H7 (cell line): Measurements from ENCODE around the gene PRXL2A. TPM values are rescaled to one million over a fixed set of nuclear protein-coding genes. Genes with fewer than 3 reads are reported as not detected.
"Not testable (repeated sequence)": the region's sequence is repeated elsewhere in the genome, so short reads cannot be mapped to it uniquely, and the experiment has no call there.

Experiments
- DNase-seq: peaks from one replicate; pipeline ENCODE4 v3.0.0; 2012
- H3K27me3 ChIP-seq: 2 replicates; pipeline ENCODE4 v1.6.0; 2011; ENCODE audit warnings: mild to moderate bottlenecking, low read length; ENCODE audit not compliant: control insufficient read depth, insufficient read depth
- H3K36me3 ChIP-seq: replicated peaks from 2 replicates; pipeline ENCODE4 v1.5.1; 2011; ENCODE audit warnings: low read length; ENCODE audit not compliant: control insufficient read depth, insufficient read depth
- H3K4me3 ChIP-seq: 2 replicates; pipeline ENCODE4 v1.5.1; 2011; ENCODE audit warnings: low read depth, mild to moderate bottlenecking, control low read depth, low read length, moderate library complexity; ENCODE audit not compliant: insufficient read depth
- total RNA-seq: library from RNA; depleted of rRNA; stranded (reverse); fragments of >200 nt; shearing (Covaris generic); gene quantifications from 2 replicates; pipeline ENCODE4 v1.2.3, GENCODE V29; 2014; rRNA removed

PRXL2A gene
- total RNA-seq: 35.0 and 36.1 TPM in 2 replicates

GRCh38 chr10:80408242-80409101 is at the start of gene PRXL2A:
PRXL2A (plus strand) TSS chr10:80408551; CDS start chr10:80420468, 11,917 bp downstream.
- H3K36me3 ChIP-seq: no peaks in the 10 kb centered on the region
- peak within 1 kb of the TSS; percentile 87 for H3K4me3 ChIP-seq
- peak; percentile 99 for DNase-seq
- H3K27me3 ChIP-seq: peaks cover 22% of the 10 kb centered on the region

- H3K36me3 ChIP-seq, H3K4me3 ChIP-seq, DNase-seq: not testable (repeated sequence)
- peaks cover 15% of the 10 kb centered on the region for H3K27me3 ChIP-seq
Measured at GRCh38 chr10:80358925-80359324, 49.4 kb upstream of the PRXL2A start.

- no peak for DNase-seq
- H3K4me3 ChIP-seq: no peak overlapping the region
- peaks cover 15% of the 10 kb centered on the region for H3K27me3 ChIP-seq
- no peaks in the 10 kb centered on the region for H3K36me3 ChIP-seq
Measured at GRCh38 chr10:80359644-80360043, 48.7 kb upstream of the PRXL2A start.

- Histone ChIP-seq H3K27me3 (no peaks in the 10 kb centered on the region), H3K36me3 (no peaks in the 10 kb centered on the region), H3K4me3 (no peak overlapping the region)
- no peak for DNase-seq
Measured at GRCh38 chr10:80365510-80365909, 42.8 kb upstream of the PRXL2A start.

GRCh38 chr10:80371467-80371866 is 36.9 kb upstream of the PRXL2A start:
- Histone ChIP-seq H3K27me3 (no peaks in the 10 kb centered on the region), H3K36me3 (no peaks in the 10 kb centered on the region), H3K4me3 (no peak overlapping the region)
- no peak for DNase-seq

- H3K36me3 ChIP-seq: no peaks in the 10 kb centered on the region
- no peak for DNase-seq
- no peaks in the 10 kb centered on the region for H3K27me3 ChIP-seq
- H3K4me3 ChIP-seq: no peak overlapping the region
Measured at GRCh38 chr10:80372675-80373074, 35.7 kb upstream of the PRXL2A start.

- H3K36me3 ChIP-seq: no peaks in the 10 kb centered on the region
- no peak for DNase-seq
- H3K4me3 ChIP-seq: no peak overlapping the region
- H3K27me3 ChIP-seq: no peaks in the 10 kb centered on the region
Measured at GRCh38 chr10:80373502-80373901, 34.8 kb upstream of the PRXL2A start.

GRCh38 chr10:80379701-80380100 is 28.6 kb upstream of the PRXL2A start:
- DNase-seq: no peak

GRCh38 chr10:80380185-80380584 is 28.2 kb upstream of the PRXL2A start:
- Histone ChIP-seq H3K4me3 (no peak overlapping the region), H3K27me3 (no peaks in the 10 kb centered on the region), H3K36me3 (no peaks in the 10 kb centered on the region)
- DNase-seq: no peak

More at GRCh38 chr10:80379701-80380100, 28.6 kb upstream of the PRXL2A start:
- Histone ChIP-seq H3K27me3 (no peaks in the 10 kb centered on the region), H3K36me3 (no peaks in the 10 kb centered on the region), H3K4me3 (no peak overlapping the region)

- H3K4me3 ChIP-seq: no peak overlapping the region
- H3K36me3 ChIP-seq: no peaks in the 10 kb centered on the region
- DNase-seq: peak; percentile 65
- no peaks in the 10 kb centered on the region for H3K27me3 ChIP-seq
Measured at GRCh38 chr10:80382989-80383388, 25.4 kb upstream of the PRXL2A start.

- Histone ChIP-seq H3K4me3 (no peak overlapping the region), H3K36me3 (no peaks in the 10 kb centered on the region), H3K27me3 (no peaks in the 10 kb centered on the region)
- no peak for DNase-seq
Measured at GRCh38 chr10:80390740-80391139, 17.6 kb upstream of the PRXL2A start.

- DNase-seq: no peak
Measured at GRCh38 chr10:80392250-80392649, 16.1 kb upstream of the PRXL2A start.

GRCh38 chr10:80394358-80394916 is 13.9 kb upstream of the PRXL2A start:
- Histone ChIP-seq H3K27me3 (no peaks in the 10 kb centered on the region), H3K36me3 (no peaks in the 10 kb centered on the region), H3K4me3 (no peak overlapping the region)
- DNase-seq: no peak

More at GRCh38 chr10:80392250-80392649, 16.1 kb upstream of the PRXL2A start:
- Histone ChIP-seq H3K36me3 (no peaks in the 10 kb centered on the region), H3K4me3 (no peak overlapping the region), H3K27me3 (no peaks in the 10 kb centered on the region)

- no peak for DNase-seq
- H3K27me3 ChIP-seq: no peaks in the 10 kb centered on the region
- H3K4me3 ChIP-seq: no peak overlapping the region
- H3K36me3 ChIP-seq: no peaks in the 10 kb centered on the region
Measured at GRCh38 chr10:80397014-80397413, 11.3 kb upstream of the PRXL2A start.

GRCh38 chr10:80400136-80400804 is 8.1 kb upstream of the PRXL2A start:
- Histone ChIP-seq H3K4me3 (no peak overlapping the region), H3K27me3 (no peaks in the 10 kb centered on the region), H3K36me3 (no peaks in the 10 kb centered on the region)
- DNase-seq: no peak
